ENCODE data around the gene PGAP6. TPM values are rescaled to one million over a fixed set of nuclear protein-coding genes. Genes with fewer than 3 reads are reported as not detected.

Gene PGAP6
- total RNA-seq, 1 experiment from 2014 or later, result 128 TPM

DNA sequence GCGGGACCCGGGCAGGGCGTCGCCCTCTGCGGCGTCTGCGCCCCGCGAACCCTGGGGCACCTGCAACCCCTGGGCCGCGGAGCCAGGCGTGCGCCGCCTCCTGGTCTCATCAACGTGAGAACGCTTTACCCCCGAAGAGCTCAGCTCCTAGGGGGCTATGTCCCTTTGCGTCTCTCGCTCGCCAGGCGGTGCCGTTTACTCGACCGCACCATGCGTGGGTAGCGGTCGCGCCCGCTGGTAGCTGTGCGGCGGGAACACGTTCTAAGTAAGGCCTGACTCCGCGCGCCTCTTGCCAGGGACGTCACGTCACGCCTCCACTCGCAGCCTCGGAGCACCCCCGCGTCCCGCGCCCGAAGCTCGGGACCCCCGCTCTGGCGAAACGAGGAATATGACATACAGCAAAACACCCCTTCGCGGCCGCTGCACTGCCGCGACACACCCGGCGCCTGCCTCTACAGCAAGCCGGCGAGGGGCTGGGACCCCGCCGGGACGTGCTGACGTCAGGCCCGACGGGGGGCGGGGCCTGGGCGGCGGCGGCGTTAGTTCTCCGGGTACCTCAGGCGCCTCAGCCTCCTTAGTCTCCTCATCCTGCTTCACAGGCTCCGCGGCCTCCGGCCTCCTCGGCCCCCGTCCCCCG lies 43.4 kb upstream of the PGAP6 start, which contains the start of gene RAB11FIP3:
TSS of gene RAB11FIP3 (plus strand) at position 568 of the 637 bp plus-strand sequence. CDS start 358 bp downstream, outside the sequence.
- Histone ChIP-seq H3K27me3 (ENCODE audit: control insufficient read depth, insufficient read depth, low read length) (no peaks in the 10 kb centered on the region), H3K36me3 (ENCODE audit: control insufficient read depth, insufficient read depth, low read length) (no peaks in the 10 kb centered on the region), H3K27ac (ENCODE audit: low read length) (peak within 1 kb of the TSS; percentile 88), H3K4me3 (ENCODE audit: low read depth in 2 of 2, low read length in 2 of 2) (peak within 1 kb of the TSS; percentile 73 to 77), H3K9me3 (ENCODE audit: control insufficient read depth, insufficient read depth, low read depth, low read length) (no peaks in the 10 kb centered on the region), H3K4me1 (ENCODE audit: control insufficient read depth, insufficient read depth, low read length) (peaks cover 28% of the 10 kb centered on the region)
- ChIA-PET POLR2A (interaction anchor here (0.6 kb wide), 1 partner anchor 24 kb away, joined by 9 read pairs; no protein-coding TSS in a partner anchor), CTCF (no interaction called here)
- intact Hi-C loops (cut with micrococcal nuclease; ENCODE audit: unreplicated experiment) (loop anchor here (2.0 kb wide), 1 partner anchor 24 kb away; the partner anchor contains the start of gene DECR2), in situ Hi-C loops (cut with HindIII; ENCODE audit: low pct_unique_long_range_greater_than_20kb, low sequenced_read_pairs) (no loop called here)
- ATAC-seq (peak; percentile 95), DNase-seq (ENCODE audit: low read depth, low spot score) (peak; percentile 24)
- peak; percentile 76 for TF ChIP-seq POLR2AphosphoS5 (IDR thresholded peaks at IDR 0.05; ENCODE audit: low read depth, low read length)
- TF ChIP-seq, protein P1, sequence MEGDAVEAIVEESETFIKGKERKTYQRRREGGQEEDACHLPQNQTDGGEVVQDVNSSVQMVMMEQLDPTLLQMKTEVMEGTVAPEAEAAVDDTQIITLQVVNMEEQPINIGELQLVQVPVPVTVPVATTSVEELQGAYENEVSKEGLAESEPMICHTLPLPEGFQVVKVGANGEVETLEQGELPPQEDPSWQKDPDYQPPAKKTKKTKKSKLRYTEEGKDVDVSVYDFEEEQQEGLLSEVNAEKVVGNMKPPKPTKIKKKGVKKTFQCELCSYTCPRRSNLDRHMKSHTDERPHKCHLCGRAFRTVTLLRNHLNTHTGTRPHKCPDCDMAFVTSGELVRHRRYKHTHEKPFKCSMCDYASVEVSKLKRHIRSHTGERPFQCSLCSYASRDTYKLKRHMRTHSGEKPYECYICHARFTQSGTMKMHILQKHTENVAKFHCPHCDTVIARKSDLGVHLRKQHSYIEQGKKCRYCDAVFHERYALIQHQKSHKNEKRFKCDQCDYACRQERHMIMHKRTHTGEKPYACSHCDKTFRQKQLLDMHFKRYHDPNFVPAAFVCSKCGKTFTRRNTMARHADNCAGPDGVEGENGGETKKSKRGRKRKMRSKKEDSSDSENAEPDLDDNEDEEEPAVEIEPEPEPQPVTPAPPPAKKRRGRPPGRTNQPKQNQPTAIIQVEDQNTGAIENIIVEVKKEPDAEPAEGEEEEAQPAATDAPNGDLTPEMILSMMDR (IDR thresholded peaks at IDR 0.05), result no peak
- TF ChIP-seq, protein P2, sequence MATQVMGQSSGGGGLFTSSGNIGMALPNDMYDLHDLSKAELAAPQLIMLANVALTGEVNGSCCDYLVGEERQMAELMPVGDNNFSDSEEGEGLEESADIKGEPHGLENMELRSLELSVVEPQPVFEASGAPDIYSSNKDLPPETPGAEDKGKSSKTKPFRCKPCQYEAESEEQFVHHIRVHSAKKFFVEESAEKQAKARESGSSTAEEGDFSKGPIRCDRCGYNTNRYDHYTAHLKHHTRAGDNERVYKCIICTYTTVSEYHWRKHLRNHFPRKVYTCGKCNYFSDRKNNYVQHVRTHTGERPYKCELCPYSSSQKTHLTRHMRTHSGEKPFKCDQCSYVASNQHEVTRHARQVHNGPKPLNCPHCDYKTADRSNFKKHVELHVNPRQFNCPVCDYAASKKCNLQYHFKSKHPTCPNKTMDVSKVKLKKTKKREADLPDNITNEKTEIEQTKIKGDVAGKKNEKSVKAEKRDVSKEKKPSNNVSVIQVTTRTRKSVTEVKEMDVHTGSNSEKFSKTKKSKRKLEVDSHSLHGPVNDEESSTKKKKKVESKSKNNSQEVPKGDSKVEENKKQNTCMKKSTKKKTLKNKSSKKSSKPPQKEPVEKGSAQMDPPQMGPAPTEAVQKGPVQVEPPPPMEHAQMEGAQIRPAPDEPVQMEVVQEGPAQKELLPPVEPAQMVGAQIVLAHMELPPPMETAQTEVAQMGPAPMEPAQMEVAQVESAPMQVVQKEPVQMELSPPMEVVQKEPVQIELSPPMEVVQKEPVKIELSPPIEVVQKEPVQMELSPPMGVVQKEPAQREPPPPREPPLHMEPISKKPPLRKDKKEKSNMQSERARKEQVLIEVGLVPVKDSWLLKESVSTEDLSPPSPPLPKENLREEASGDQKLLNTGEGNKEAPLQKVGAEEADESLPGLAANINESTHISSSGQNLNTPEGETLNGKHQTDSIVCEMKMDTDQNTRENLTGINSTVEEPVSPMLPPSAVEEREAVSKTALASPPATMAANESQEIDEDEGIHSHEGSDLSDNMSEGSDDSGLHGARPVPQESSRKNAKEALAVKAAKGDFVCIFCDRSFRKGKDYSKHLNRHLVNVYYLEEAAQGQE (IDR thresholded peaks at IDR 0.05; ENCODE audit: insufficient read depth in 1 of 2, low read depth in 2 of 2, low read length in 1 of 2), result no peak
- peak; percentile 76 for TF ChIP-seq TCF7L2 (IDR thresholded peaks at IDR 0.05; ENCODE audit: low read depth, low read length)
- TF ChIP-seq SIN3A (IDR thresholded peaks at IDR 0.05; ENCODE audit: borderline replicate concordance, insufficient read depth, low read depth, low read length), result peak; percentile 84; the same call in 1 of the 2 replicates
- BruUV-seq (replicated peaks), result no TSS peak

DNA sequence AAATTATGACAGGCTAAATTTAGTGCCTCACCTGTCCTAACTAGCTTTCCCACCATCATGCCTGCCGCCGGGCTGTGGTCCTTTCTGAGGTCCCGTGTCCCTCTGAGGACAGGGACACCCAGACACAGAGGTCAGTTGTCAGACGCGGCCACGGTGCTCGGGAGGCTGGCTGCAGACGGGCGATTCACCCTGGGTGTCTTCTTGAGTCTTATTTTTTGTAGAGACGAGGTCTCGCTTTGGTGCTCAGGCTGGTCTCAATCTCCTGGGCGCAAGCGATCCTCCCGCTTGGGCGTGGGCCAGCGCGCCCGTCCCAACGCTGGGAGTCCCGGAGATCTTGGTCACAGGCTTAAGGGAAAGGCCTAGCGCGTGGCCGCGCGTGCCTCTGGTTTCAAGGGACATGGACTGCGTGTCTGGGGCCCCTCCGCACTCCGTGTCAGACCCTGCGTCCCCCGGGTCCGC lies 42.9 kb upstream of the PGAP6 start:
- peak; percentile 62 for ATAC-seq
- no TSS peak for BruUV-seq (replicated peaks)
- TF ChIP-seq TCF7L2 (IDR thresholded peaks at IDR 0.05; ENCODE audit: low read depth, low read length) (no peak), SIN3A (IDR thresholded peaks at IDR 0.05; ENCODE audit: borderline replicate concordance, insufficient read depth, low read depth, low read length) (no peak), POLR2AphosphoS5 (IDR thresholded peaks at IDR 0.05; ENCODE audit: low read depth, low read length) (no peak)
- TF ChIP-seq, protein P2 (IDR thresholded peaks at IDR 0.05; ENCODE audit: insufficient read depth in 1 of 2, low read depth in 2 of 2, low read length in 1 of 2), result no peak
- TF ChIP-seq, protein P1 (IDR thresholded peaks at IDR 0.05), result no peak

More for the DNA sequence above, 42.9 kb upstream of the PGAP6 start:
- no peak for DNase-seq (ENCODE audit: low read depth, low spot score)
- peaks cover 28% of the 10 kb centered on the region for H3K4me1 ChIP-seq (ENCODE audit: control insufficient read depth, insufficient read depth, low read length)
- no peaks in the 10 kb centered on the region for H3K36me3 ChIP-seq (ENCODE audit: control insufficient read depth, insufficient read depth, low read length)
- peak overlapping the region; percentile 73 to 77 for H3K4me3 ChIP-seq (ENCODE audit: low read depth in 2 of 2, low read length in 2 of 2)
- intact Hi-C loops (cut with micrococcal nuclease; ENCODE audit: unreplicated experiment) (loop anchor here (2.0 kb wide), 1 partner anchor 24 kb away; the partner anchor contains the start of gene DECR2), in situ Hi-C loops (cut with HindIII; ENCODE audit: low pct_unique_long_range_greater_than_20kb, low sequenced_read_pairs) (no loop called here)
- POLR2A ChIA-PET, result no interaction called here
- CTCF ChIA-PET, result no interaction called here
- H3K27ac ChIP-seq (ENCODE audit: low read length), result peak overlapping the region; percentile 88
- no peaks in the 10 kb centered on the region for H3K9me3 ChIP-seq (ENCODE audit: control insufficient read depth, insufficient read depth, low read depth, low read length)
- H3K27me3 ChIP-seq (ENCODE audit: control insufficient read depth, insufficient read depth, low read length), result no peaks in the 10 kb centered on the region
